K562 treated with DMSO at 1 percent for 12 hours (cell line): ENCODE measurements around the gene SLC34A2. TPM values are rescaled to one million over a fixed set of nuclear protein-coding genes. Genes with fewer than 3 reads are reported as not detected.

Source experiments
- total RNA-seq: library from RNA; unstranded; fragments of 300-600 nt; gene quantifications from 2 replicates; pipeline ENCODE4 v1.2.3, GENCODE V29; 2022; ENCODE audit not compliant: insufficient read depth

The SLC34A2 gene
- total RNA-seq: not detected in 2 replicates

GRCh38 chr4:25654971-25655963 lies at the start of gene SLC34A2:
TSS of gene SLC34A2 (plus strand) at chr4:25655851. CDS start at chr4:25662501, 6,650 bp downstream.

Other genes starting within 250 kb of the SLC34A2 start
- 22.2 and 58.0 TPM in 2 replicates for gene SEL1L3, start 207.1 kb downstream of the SLC34A2 start, total RNA-seq